Right ventricle myocardium inferior (tissue), 1 donor: ENCODE data around the gene ABHD17C. TPM values are rescaled to one million over a fixed set of nuclear protein-coding genes. Genes with fewer than 3 reads are reported as not detected.

Source experiments
- ATAC-seq: fragments of 200-7000 bp; cut with Tn5 transposase; one replicate; pipeline ENCODE4 v1.9.1; 2020; ENCODE audit warnings: mild to moderate bottlenecking, moderate library complexity
- DNase-seq: peaks from one replicate; pipeline ENCODE4 v3.0.0; 2021; ENCODE audit errors: missing footprints
- intact Hi-C: fragments of 100-400 bp; cut with DNase I; formaldehyde crosslinking; loops from one replicate; pipeline ENCODE4 v1.11.0; 2022
- total RNA-seq: library from RNA; stranded (reverse); fragmentation: NEBNext Ultra II Directional; extraction: Animal tissue kit (Norgen Biotek cat#: 25700); gene quantifications from one replicate; pipeline ENCODE4 v1.2.1, GENCODE V29; 2021
- donor health status: DM: no; HTN: yes; CAD: no; lungs with severe emphysema.

The ABHD17C gene
- total RNA-seq, 1 donor from 2014 or later = 7.5 TPM

DNA sequence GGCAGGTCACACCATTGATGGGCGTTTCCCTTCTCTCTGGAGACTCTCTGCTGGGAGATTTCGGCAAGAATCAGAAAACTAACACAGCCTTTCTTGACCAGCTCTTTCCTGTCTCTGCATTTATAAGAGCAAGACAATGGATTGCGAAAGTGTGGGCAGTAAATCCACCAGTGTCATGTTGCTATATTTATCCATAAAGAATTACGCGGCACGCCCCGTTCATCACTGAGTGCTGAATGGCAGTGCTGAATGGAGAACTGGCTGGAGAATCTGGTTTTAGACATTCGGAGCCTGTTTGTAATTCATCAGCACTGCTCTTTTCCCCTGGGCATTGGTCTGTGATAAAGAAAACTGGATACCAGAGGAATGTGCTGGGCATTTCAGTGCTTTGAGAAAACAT is 82.0 kb downstream of the ABHD17C start:
- peak; percentile 57 for ATAC-seq
- DNase-seq = no peak
- intact Hi-C loops = loop anchor here (2.0 to 5.0 kb wide), 2 partner anchors 140 to 158 kb away; no protein-coding TSS in a partner anchor

DNA sequence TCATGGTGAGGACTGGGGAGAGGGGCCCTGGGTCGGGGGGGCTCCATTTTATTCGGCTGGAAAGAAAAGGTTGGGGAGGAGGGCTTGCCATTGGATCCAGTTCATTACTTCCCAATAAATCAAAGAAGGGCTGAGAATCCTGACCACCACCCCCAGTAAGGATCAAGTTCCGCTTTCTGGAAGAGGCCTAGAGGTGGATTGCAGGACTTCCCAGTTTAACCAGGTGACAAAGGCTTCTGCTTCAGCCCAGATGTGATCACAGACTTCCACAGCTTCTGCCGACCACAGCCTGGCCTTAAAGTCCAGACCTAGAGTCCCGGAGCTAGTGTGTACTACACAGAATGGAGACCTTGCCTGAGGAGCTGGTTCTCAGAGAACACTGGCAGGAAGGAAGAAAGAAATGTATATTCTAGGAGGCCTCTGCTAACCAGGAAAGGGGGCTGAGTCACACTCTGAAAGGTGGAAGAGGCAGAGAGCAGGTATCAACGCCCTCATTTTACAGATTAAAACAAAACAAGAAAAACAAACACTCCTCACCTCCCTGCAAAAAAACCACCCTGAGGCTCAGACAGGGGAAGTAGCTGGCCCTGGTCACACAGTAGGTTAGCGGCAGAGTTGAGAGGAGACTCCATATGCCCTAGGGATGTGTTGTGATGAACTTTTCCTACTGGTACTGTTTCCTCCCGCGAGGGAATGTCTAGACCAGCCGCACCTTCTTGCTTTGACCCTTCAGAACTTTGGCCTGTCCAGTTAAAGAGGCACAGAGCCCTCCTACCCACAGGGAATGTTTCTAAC is 82.9 kb downstream of the ABHD17C start:
- no peak for ATAC-seq
- intact Hi-C loops = loop anchor here (2.0 to 5.0 kb wide), 3 partner anchors 141 to 321 kb away; no protein-coding TSS in a partner anchor

DNA sequence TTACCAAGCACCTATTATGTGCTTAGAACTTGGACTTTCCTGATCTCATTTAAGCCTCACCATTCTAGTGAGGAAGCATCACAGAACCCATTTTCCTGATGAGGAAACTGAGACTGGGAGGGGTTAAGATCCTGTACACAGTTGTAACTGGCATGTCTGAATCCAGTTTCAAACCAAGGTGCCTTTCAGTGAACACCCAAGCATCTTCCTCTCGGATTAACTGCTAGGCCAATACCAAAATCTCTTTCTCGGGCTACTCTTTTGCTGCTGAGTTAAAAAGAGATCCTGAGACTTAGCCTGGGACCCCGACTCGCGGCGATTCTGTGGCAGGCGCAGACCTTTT is 83.5 kb downstream of the ABHD17C start:
- ATAC-seq (no peak), DNase-seq (no peak)
- intact Hi-C loops = loop anchor here (2.0 to 5.0 kb wide), 2 partner anchors 141 to 322 kb away; no protein-coding TSS in a partner anchor

More for the DNA sequence above, 82.9 kb downstream of the ABHD17C start:
- DNase-seq = no peak

DNA sequence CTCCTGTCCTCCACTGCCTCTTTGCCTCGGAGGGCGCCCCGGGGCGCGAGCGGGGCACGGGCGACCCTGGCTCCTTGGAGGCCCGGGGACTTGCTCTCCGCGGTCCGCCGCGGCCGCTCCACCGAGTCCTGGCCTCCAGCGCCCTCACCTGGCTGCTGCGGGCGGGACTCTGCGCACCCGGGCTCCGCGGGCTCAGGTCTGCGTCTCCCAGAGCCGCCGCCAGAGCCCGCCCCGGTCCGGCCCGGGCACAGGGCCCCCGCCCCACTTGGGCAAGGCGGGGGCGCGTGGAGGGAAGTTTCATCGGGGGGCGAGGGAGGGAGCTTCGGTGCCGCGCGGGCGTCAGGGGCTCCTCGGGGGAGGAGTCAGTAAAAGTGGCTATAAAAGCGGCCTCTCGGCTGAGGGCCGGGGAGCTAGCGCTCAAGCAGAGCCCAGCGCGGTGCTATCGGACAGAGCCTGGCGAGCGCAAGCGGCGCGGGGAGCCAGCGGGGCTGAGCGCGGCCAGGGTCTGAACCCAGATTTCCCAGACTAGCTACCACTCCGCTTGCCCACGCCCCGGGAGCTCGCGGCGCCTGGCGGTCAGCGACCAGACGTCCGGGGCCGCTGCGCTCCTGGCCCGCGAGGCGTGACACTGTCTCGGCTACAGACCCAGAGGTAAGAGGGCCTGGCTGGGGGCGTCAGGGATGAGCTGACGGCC is 84.0 kb downstream of the ABHD17C start, which contains the start of gene CEMIP:
Gene CEMIP, plus strand, starts transcription at position 407 of the 694 bp plus-strand sequence. CDS start 94,510 bp downstream, outside the sequence.
- intact Hi-C loops = loop anchor here (1.0 to 5.0 kb wide), 3 partner anchors 142 to 322 kb away; no protein-coding TSS in a partner anchor
- ATAC-seq (peak; percentile 89), DNase-seq (peak; percentile 86)

DNA sequence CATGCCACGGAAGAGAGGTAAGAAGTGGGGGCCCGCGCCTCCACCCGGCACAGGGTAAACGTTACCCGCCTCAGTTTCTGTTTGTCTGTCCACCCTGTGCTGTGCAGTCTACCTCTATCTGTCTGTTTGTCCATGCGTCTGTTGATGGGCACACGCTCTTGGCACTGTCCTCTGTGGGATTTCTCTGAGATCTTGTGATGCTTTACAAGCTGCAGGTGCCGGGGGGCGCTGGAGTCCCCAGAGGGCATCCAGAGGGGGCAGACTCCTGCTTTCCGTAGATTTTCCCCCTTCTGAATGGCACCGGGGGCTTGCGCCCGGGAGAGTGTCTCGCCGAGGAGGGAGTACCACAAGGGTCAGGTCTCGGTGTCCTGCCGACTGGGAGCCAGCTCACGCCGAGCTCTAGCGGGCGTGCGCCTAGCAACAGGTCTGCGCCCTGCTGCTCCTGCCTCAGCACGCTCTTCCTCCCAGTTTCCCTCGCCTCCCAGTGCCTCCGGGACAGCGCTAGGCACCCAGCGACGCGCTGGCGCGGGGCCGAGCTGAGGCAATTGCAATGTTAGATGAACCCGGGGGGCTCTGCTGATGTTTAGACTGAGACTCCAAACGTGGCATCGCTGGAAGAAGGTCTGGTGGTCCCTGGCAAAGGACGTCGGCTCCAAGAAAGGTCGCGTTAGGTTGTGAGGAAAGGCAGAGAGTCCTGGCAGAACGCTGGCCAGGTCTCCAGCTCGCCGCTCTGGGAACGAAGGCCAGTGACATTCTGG is 84.7 kb downstream of the ABHD17C start:
- DNase-seq = no peak

DNA sequence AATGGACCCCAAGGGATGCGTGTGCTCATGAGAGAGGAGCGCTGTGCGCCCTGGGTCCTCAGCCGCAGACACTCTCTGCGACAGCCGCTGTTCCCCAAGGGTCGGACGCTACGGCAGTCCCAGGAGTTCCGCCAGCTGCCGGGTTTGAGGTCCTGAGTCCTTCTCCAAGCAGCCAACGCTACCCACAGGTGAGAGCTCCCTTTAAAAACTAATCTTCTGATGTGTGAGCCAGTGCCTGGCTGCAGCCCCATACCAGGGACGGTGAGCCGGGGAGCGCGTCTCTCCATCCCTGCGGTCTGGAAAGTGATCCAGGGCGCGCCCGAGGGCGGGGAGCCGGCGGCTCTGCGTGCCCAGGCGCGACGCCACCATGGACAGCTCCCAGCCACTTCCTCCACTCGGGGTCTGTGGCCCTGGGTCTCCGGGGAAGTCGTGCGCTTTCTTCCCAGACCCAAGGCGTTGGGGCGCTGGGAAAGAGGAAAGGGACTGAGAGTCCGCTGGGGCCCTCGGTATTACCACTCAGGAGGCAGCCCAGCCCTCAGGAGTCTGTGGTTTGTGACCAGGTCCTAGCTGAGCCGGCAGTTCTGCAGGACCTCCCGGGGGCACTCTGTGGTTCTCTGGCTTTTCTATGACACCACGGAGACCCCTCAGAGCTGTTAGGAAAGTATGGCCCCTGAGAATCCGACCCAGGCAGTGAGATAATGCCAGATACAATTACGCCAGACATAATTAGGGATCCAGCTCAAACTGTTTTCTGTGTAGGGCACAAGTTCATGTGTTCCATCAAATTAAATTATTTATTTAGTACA is 85.5 kb downstream of the ABHD17C start:
- DNase-seq = no peak
- no peak for ATAC-seq
- intact Hi-C loops = no loop called here

More for the DNA sequence above, 84.7 kb downstream of the ABHD17C start:
- intact Hi-C loops = loop anchor here (1.0 to 5.0 kb wide), 3 partner anchors 143 to 323 kb away; no protein-coding TSS in a partner anchor
- peak; percentile 2 for ATAC-seq

DNA sequence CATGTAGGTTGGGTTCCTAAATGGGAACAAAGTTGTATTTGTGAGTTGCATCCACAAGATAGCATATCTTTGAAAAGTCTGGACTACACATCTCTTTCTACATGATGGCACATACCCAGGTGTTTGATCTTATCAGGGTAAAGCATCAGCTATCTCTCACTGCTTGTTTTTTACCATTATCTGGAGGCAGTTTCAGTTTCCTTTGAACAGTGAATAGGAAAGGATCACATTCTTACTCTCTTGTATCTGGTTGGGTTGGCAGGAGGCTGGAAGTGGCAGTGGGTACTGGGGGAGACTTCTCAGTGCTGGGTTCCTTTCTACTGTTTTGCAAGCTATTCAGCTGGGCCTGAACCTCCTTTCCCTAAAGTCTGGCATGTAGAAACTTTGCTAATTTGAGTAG is 88.2 kb downstream of the ABHD17C start:
- ATAC-seq (no peak), DNase-seq (no peak)
- intact Hi-C loops = no loop called here

DNA sequence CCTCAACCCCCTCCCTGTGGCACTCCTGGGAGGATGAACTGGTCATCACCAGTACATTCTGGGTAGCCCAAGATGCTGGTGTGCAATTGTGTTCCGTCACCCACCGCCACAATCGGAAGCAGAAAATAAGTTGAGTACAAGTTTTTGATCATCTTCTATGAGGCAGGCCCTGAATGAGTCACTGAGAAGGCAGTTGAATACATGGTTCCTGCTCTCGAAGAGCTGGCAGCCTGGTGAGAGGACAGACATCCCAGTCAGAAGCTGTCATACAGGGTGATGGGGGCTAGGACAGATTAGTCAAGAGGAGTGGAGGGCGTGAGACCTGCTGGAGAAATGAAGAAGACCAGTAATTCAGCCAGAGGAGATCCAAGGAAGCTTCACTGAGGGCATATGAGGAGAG is 90.2 kb downstream of the ABHD17C start:
- no peak for ATAC-seq
- DNase-seq = no peak
- intact Hi-C loops = no loop called here

DNA sequence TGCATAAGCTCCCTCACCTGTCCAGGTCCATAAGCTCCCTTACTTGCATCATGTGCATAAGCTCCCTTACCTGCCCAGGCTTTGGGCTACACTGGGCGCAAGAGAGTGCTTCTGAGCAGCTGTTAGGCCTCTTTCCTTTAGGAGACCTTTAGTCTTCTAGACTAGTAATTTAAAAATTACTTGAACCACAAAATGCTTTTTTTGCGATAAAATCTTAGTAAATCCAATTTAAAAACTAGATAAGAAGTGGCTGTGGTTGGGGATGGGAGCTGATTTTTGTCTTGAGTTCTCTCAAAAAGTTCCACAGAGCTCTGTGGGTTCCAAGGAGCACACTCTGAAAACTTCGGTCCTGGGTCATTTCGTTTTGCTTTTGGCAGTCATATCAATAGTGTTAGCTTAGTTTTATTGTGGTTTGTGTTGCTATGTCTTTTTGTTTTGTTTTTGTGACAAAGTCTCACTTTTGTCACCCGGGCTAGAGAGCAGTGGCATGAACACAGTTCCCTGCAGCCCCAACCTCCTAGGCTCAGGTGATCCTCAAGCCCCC is 90.8 kb downstream of the ABHD17C start:
- no peak for DNase-seq
- ATAC-seq = no peak
- intact Hi-C loops = no loop called here

DNA sequence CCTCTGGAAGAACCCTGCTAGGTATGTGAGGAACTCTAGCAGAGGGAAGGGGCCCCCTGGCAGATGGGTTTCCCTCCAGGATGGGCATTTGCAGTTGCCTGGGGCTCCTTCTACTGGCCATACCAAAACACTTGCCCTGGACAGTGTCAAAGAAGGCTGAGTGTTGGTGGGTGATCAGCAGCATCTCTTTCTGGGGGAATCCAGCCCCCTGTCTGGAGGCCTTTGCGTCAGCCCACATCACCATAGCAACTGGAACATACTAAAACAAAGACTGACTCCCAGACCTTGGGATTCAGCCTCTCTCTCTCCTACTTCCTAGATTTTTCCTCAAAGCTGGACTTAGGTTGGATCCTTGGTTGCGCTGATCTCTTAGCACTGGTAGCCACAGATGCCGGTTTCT is 92.2 kb downstream of the ABHD17C start:
- DNase-seq = no peak
- intact Hi-C loops = no loop called here
- no peak for ATAC-seq

DNA sequence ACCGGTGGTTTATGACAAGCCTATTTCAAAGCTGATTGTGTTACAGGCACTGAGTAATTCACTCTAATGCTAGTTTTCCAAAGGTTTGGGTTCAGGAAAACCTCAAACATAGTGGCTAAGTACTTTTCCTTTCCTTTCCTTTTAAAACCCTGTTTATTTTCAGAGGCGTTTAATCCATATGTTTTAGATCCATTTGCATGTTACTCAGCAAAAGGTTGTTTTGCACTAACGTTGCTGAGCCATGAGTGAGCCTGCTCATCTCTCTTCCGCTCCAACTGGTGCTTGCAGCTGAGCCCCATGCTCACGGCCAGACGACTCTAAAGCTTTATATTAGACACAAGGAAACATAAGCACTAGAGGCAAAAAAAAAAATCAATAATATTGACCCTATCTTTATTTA is 93.4 kb downstream of the ABHD17C start:
- ATAC-seq (no peak), DNase-seq (no peak)
- intact Hi-C loops = no loop called here

DNA sequence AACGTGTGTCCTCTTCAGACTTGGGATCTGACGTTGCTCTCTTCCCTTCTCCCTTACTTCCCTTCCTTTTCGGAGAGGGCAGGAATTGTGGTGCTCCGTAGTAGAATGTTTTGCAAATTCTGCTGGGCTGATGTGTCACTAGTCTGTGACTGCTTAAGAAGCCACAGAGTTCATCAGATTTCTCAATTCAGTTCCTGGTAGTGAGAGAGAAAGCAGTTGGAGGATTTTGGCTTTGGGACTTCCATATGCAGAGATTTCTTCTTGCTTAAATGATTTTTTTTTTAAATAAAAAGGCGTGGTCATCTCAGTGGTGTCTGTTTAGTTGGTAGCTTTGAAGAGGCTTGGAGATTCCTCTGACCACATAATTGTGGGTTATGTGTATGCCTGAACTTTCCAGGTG is 94.2 kb downstream of the ABHD17C start:
- intact Hi-C loops = no loop called here
- ATAC-seq = no peak
- DNase-seq = no peak

DNA sequence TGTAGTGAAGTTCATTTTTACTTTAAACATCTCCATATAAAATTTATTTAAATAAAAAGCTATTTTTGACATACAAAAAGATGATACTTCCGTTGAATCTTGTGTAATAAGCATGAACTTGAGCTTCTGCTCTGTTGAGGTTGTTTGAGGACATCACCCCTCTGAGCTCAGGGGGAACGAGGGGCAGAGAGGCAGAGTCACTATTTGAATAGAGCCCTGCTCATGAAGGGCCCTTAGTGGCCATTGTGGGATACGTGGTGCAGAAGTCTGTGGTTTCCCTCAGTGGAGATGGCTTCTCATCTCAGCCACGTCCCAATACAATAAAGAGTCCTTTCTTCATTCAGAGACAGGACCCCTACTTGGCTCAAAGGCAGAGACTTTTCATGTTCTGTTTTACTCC is 94.7 kb downstream of the ABHD17C start:
- ATAC-seq (no peak), DNase-seq (no peak)
- intact Hi-C loops = no loop called here

DNA sequence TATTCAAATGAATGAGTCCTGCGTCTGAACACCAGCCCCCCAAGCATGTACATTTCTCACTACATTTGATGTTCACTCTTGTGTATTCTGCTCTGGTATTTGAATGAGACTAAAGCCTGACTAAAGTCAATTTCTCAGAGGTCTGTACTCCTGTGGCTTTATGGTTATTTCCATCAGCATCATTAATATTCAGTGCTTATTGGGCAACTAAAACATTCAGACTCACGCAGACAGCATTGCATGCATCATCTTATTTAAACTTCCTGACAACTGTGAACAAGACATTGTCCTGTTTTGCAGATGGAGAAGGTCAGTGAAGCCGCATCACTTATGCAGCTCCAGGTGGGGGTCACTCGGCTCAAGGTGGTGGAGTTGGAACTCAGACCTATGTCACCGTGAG is 95.1 kb downstream of the ABHD17C start:
- no peak for ATAC-seq
- no peak for DNase-seq
- intact Hi-C loops = no loop called here

DNA sequence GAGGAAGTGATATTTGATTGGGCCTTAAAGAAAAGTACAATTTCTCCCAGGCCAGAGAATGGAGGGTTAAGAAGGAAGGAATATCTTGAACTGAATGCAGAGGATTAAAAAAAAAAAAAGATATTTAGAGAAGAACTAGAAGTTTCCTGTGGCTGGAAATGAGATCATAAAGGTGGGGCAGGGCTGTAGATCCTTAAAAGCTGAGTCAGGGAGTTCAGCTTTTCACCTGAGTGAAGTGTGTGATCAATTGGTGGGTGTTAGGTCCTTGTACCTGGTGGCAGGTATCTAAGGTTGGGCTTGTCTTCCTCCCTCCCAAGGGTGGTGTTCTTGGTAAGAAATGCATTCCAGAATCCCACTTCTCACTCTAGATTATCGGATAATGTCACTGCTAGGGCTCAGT is 95.9 kb downstream of the ABHD17C start:
- intact Hi-C loops = no loop called here
- ATAC-seq (no peak), DNase-seq (no peak)

DNA sequence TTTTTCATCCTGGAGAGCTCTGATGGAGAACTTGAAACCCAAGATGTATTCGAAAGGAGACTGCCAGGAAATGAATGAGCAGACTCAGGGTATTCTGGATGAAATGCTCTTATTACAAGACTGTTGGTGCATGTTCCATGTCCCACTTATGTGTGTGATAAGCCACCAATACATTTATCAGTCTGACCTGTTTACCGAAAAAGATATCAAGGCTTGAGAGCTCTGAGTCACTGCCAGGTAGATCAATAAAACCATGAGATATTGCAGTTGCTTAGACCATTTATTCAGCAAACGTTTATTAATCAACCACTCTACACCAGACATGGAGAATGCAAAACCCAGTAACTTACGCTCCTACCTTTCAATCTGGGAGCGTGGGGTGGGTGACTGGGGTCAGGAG is 101.3 kb downstream of the ABHD17C start:
- no peak for ATAC-seq
- no peak for DNase-seq
- intact Hi-C loops = no loop called here

DNA sequence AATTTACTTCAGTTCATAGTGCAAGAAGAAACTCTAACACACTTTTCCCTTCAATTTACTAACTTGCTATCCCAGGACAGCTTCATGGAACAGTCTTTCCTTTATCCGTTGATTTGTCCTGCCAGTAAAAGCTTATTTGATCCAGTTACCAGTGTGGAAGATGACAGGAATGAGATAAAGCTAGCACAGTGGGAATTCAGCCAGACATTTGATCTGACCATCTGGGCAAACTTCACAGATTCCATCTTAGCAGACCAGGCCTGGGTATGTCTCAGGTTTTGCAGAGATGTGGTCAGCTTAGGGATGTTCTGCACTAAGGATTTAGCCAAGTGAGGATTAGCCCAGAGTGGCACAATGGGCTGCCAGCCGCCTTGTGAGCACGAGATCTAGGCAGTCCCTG is 103.8 kb downstream of the ABHD17C start:
- ATAC-seq (no peak), DNase-seq (no peak)
- intact Hi-C loops = no loop called here

DNA sequence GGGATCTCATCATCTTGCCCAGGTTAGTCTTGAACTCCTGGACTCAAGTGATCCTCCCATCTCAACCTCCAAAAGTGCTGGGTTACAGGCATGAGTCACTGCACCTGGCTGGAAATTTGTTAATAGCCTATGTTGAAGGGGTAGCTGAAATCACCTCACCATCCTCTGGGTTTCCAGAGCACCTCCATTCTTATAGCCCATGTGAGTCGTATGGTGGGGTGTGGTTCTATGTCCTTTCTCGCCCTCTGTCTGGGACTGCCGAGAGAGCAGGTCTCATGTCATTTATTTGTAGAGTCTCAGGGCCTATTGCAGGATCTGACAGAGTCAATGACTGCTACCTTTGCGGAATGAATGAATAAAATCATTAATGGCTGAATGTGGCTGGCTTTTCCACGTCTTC is 105.0 kb downstream of the ABHD17C start:
- DNase-seq (no peak), ATAC-seq (no peak)
- intact Hi-C loops = no loop called here
